HCT116 (cell line): Measurements from ENCODE around the gene FTO. TPM values are rescaled to one million over a fixed set of nuclear protein-coding genes. Genes with fewer than 3 reads are reported as not detected.

Source experiments
- ATAC-seq: fragments of 200-7000 bp; cut with Tn5 transposase; 2 replicates; pipeline ENCODE4 v1.9.1; 2020; ENCODE audit warnings: mild to moderate bottlenecking, moderate library complexity
- BruUV-seq: library from RNA; stranded (reverse); fragments of 400-500 nt; replicated peaks from 2 replicates; lab custom pipeline; 2021; lab: Mats Ljungman, UMichigan
- CTCF ChIA-PET: fragments of 300-600 bp; sonication (Branson Sonifier 250); formaldehyde crosslinking; loops from one replicate; lab custom pipeline; 2021; ENCODE audit warnings: antibody characterized with exemption; lab: Charles Lee
- POLR2A ChIA-PET: fragments of 300-600, 350-600 bp; sonication (Branson Sonifier 250); formaldehyde crosslinking; loops from one replicate; lab custom pipeline; 2021; ENCODE audit warnings: antibody characterized with exemption; lab: Charles Lee
- RAD21 ChIA-PET, 2 experiments: fragments of 300-600 bp; sonication (Branson Sonifier 250); formaldehyde crosslinking; loops; one replicate each; lab custom pipeline; 2023; ENCODE audit warnings: low total read pairs in 2 of 2; ENCODE audit not compliant: uncharacterized antibody in 2 of 2, unreplicated experiment in 2 of 2, low non-redundant PET in 1 of 2; lab: Charles Lee
- DNase-seq: peaks from one replicate; pipeline ENCODE4 v3.0.0-alpha.2; 2010; ENCODE audit warnings: low read depth, low spot score
- H2AFZ ChIP-seq: fragments of 200-600 bp; shearing (Covaris generic), sonication (generic); 2 replicates; pipeline ENCODE4 v1.6.1; 2017; ENCODE audit warnings: low read depth, mixed run types, mixed read lengths, antibody characterized with exemption, low read length; ENCODE audit not compliant: poor library complexity, severe bottlenecking
- H3K27ac ChIP-seq: 2 replicates; pipeline ENCODE4 v1.5.1; 2012; ENCODE audit warnings: low read depth, low read length
- H3K27me3 ChIP-seq: fragments of 200-600 bp; sonication (generic); 2 replicates; pipeline ENCODE4 v1.6.1; 2016; ENCODE audit warnings: mixed run types, low read length, mixed read lengths; ENCODE audit not compliant: insufficient read depth
- H3K36me3 ChIP-seq, 2 experiments: fragments of 200-500 bp in 1 of 2; fragments of 200-600 bp in 1 of 2; sonication (Bioruptor generic) in 1 of 2; sonication (generic) in 1 of 2; 2 replicates each; pipeline versions ENCODE4 v1.5.1 to v1.6.1; 2014 to 2016; ENCODE audit warnings: low read length in 2 of 2, inconsistent platforms in 1 of 2, mixed read lengths in 1 of 2, mixed run types in 1 of 2; ENCODE audit not compliant: insufficient read depth in 2 of 2, control insufficient read depth in 1 of 2
- H3K4me1 ChIP-seq, 2 experiments: fragments of 200-600 bp in 1 of 2; sonication (generic) in 1 of 2; 2 replicates each; pipeline versions ENCODE4 v1.5.1 to v1.6.1; 2012 to 2017; ENCODE audit warnings: low read length in 2 of 2, inconsistent platforms in 1 of 2, mild to moderate bottlenecking in 1 of 2, mixed read lengths in 1 of 2, mixed run types in 1 of 2, moderate library complexity in 1 of 2; ENCODE audit not compliant: insufficient read depth in 2 of 2, control insufficient read depth in 1 of 2
- H3K4me2 ChIP-seq: fragments of 200-600 bp; sonication (generic); 2 replicates; pipeline ENCODE4 v1.6.1; 2017; ENCODE audit warnings: mixed run types, low read length, mixed read lengths
- H3K4me3 ChIP-seq, 2 experiments: fragments of 200-600 bp in 1 of 2; sonication (generic) in 1 of 2; replicated peaks in 1 of 2; 2 replicates each; pipeline ENCODE4 v1.5.1; 2011 to 2016; ENCODE audit warnings: low read length in 2 of 2, control low read depth in 1 of 2, low read depth in 1 of 2, mild to moderate bottlenecking in 1 of 2, mixed read lengths in 1 of 2, mixed run types in 1 of 2
- H3K79me2 ChIP-seq: fragments of 200-600 bp; sonication (generic); 2 replicates; pipeline ENCODE4 v1.6.1; 2017; ENCODE audit warnings: mild to moderate bottlenecking, mixed run types, low read length, moderate library complexity, mixed read lengths; ENCODE audit not compliant: insufficient read depth
- H3K9ac ChIP-seq: fragments of 200-600 bp; sonication (generic); 2 replicates; pipeline ENCODE4 v1.6.1; 2016; ENCODE audit warnings: low read length, mixed read lengths
- H3K9me2 ChIP-seq: fragments of 200-600 bp; sonication (generic), shearing (Covaris generic); 2 replicates; pipeline ENCODE4 v1.6.1; 2017; ENCODE audit warnings: mixed run types, mild to moderate bottlenecking, moderate library complexity; ENCODE audit not compliant: insufficient read depth
- H3K9me3 ChIP-seq, 2 experiments: fragments of 200-500 bp in 1 of 2; fragments of 200-600 bp in 1 of 2; sonication (Bioruptor generic) in 1 of 2; sonication (generic) in 1 of 2; 2 replicates each; pipeline ENCODE4 v1.6.1; 2014 to 2017; ENCODE audit warnings: low read length in 2 of 2, mixed read lengths in 2 of 2, inconsistent platforms in 1 of 2, low read depth in 1 of 2, mild to moderate bottlenecking in 1 of 2, mixed run types in 1 of 2, moderate library complexity in 1 of 2; ENCODE audit not compliant: control insufficient read depth in 1 of 2, insufficient read depth in 1 of 2
- H4K20me1 ChIP-seq: fragments of 200-600 bp; sonication (generic), shearing (Covaris generic); 2 replicates; pipeline ENCODE4 v1.6.1; 2017; ENCODE audit warnings: mixed run types, mild to moderate bottlenecking, moderate library complexity; ENCODE audit not compliant: insufficient read depth
- ELF1 ChIP-seq: IDR thresholded peaks from 2 replicates; pipeline ENCODE4 v1.6.1; 2012; ENCODE audit warnings: low read depth, borderline replicate concordance
- JUND ChIP-seq: IDR thresholded peaks from 2 replicates; pipeline ENCODE4 v1.6.1; 2012
- REST ChIP-seq: IDR thresholded peaks from 2 replicates; pipeline ENCODE4 v1.6.1; 2012; ENCODE audit warnings: low read depth
- SIN3A ChIP-seq: IDR thresholded peaks from 2 replicates; pipeline ENCODE4 v1.6.1; 2012; ENCODE audit warnings: low read depth
- ZFX ChIP-seq: fragments of 450-650 bp; IDR thresholded peaks from 2 replicates; pipeline ENCODE4 v1.6.1; 2017
- intact Hi-C: fragments of 100-400 bp; cut with micrococcal nuclease; formaldehyde crosslinking; loops from 2 replicates; pipeline ENCODE4 v1.10.0; 2022
- total RNA-seq: library from RNA; stranded (reverse); gene quantifications from one replicate; pipeline ENCODE4 v1.2.1, GENCODE V29; 2021; ENCODE audit not compliant: unreplicated experiment

The FTO gene
- total RNA-seq, 1 experiment from 2014 or later, result 55.2 TPM

- no peaks in the 10 kb centered on the region for H3K36me3 ChIP-seq
- ChIA-PET RAD21 (no interaction called here), CTCF (no interaction called here), POLR2A (no interaction called here)
- H3K9me3 ChIP-seq, result no peaks in the 10 kb centered on the region
- no peak for DNase-seq
- no peak for TF ChIP-seq ZFX
- TF ChIP-seq SIN3A, result no peak
- TF ChIP-seq ELF1, result no peak
- TF ChIP-seq JUND, result no peak
- no peak for TF ChIP-seq REST
- H4K20me1 ChIP-seq, result no peaks in the 10 kb centered on the region
- no peak overlapping the region for H2AFZ ChIP-seq
- no peak overlapping the region for H3K4me3 ChIP-seq
- no peak overlapping the region for H3K9ac ChIP-seq
- no TSS peak for BruUV-seq
- H3K4me2 ChIP-seq, result no peak overlapping the region
- H3K9me2 ChIP-seq, result no peaks in the 10 kb centered on the region
- H3K27me3 ChIP-seq, result no peaks in the 10 kb centered on the region
- no peaks in the 10 kb centered on the region for H3K79me2 ChIP-seq
- no peak overlapping the region for H3K27ac ChIP-seq
- intact Hi-C loops, result no loop called here
- ATAC-seq, result no peak
- no peaks in the 10 kb centered on the region for H3K4me1 ChIP-seq
Measured at GRCh38 chr16:54160939-54161897, 457.3 kb downstream of the FTO start.
